ENCODE data around the gene CDKN1B. TPM values are rescaled to one million over a fixed set of nuclear protein-coding genes. Genes with fewer than 3 reads are reported as not detected.

CDKN1B gene
- 143 TPM for total RNA-seq

DNA sequence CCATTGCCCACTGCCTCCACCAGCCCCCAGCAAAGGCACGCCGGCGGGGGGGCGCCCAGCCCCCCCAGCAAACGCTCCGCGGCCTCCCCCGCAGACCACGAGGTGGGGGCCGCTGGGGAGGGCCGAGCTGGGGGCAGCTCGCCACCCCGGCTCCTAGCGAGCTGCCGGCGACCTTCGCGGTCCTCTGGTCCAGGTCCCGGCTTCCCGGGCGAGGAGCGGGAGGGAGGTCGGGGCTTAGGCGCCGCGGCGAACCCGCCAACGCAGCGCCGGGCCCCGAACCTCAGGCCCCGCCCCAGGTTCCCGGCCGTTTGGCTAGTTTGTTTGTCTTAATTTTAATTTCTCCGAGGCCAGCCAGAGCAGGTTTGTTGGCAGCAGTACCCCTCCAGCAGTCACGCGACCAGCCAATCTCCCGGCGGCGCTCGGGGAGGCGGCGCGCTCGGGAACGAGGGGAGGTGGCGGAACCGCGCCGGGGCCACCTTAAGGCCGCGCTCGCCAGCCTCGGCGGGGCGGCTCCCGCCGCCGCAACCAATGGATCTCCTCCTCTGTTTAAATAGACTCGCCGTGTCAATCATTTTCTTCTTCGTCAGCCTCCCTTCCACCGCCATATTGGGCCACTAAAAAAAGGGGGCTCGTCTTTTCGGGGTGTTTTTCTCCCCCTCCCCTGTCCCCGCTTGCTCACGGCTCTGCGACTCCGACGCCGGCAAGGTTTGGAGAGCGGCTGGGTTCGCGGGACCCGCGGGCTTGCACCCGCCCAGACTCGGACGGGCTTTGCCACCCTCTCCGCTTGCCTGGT is at the start of gene CDKN1B:
Gene CDKN1B (plus strand): TSS at position 576 of the 793 bp plus-strand sequence. CDS start 472 bp downstream, outside the sequence.
- DNase-seq: peak; percentile 87

- no peak for DNase-seq
Observed at GRCh38 chr12:12668005-12668404, 49.2 kb upstream of the CDKN1B start.

DNA sequence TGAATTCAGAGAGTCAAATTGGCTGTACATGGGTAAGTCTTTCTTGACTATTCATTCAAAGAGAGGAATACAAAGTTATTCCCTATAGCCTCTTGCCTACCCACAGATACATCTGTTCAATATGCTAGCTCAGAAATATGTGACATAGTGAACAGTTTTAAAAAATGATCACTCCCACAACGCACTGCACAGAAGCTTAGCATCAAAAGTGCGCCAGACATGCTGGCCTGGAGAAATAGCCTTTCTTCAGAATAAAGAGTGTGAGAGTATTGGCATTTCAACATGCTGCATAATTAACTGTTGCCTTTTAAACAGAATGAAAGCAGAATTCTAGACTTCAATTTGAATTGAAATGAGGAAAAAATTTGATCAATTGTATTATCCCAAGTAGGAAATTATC is 48.1 kb upstream of the CDKN1B start:
- DNase-seq: no peak

GRCh38 chr12:12671850-12672660 is 45.1 kb upstream of the CDKN1B start:
- no peak for DNase-seq

DNA sequence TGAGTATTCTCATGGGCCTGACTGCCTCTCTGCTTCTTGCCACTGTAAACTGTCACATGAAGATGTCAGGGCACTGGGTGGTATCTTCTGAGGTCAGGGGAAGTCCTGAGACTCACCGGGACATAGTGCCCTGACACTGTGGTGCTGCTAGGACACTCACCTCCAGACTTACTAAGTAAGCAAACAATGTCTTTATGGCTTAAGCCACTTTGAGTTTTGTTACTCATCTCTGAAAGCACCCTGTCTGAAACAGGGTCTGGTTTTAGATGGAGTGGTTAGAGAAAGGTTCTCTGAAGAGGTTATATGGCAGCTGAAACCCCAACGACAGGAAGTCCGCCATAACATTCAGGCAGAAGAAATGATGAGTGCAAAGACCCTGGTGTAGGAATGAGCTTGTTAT is 43.9 kb upstream of the CDKN1B start:
- DNase-seq: no peak

DNA sequence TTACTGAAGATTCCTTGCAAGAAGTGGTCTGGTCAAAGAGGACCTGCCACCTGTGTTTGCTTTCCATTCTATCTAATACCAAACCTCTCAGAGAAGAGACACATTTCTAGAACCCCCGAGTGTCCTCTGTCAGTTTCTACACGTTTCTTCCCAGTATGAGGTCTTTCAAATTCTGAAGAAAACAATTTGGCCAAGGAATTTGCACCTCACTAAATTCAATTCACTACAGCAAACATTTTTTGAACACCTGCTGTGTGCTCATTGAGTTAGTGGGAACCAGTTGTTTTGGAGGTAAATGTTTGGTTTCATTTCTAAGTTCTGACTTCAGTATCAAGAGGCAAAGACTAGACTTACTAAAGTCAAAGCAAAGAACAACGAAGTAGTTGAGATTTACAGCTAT is 40.6 kb upstream of the CDKN1B start:
- no peak for DNase-seq

GRCh38 chr12:12681061-12681765 is 36.0 kb upstream of the CDKN1B start:
- DNase-seq: no peak

DNA sequence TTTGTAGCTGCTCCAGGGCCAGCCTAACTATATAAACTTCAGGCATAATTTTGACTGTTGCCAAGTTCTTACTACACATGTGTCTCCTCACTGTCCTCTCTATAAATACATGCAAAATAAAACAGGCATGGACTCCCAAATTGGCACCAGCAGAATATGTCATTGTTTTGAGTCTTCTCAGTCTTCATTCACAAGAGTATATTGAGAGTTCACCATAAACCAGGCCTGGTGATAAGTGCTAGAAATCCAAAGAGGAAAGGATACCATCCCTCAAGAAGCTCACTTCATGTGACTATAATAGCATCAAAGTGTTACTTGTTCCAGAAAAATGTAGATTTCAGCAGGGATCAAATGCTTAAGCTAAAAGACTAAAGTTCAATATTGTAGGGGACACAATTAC is 34.9 kb upstream of the CDKN1B start:
- DNase-seq: no peak

GRCh38 chr12:12683136-12683697 is 34.0 kb upstream of the CDKN1B start:
- DNase-seq: no peak

- no peak for DNase-seq
Observed at GRCh38 chr12:12683725-12684124, 33.4 kb upstream of the CDKN1B start.

DNA sequence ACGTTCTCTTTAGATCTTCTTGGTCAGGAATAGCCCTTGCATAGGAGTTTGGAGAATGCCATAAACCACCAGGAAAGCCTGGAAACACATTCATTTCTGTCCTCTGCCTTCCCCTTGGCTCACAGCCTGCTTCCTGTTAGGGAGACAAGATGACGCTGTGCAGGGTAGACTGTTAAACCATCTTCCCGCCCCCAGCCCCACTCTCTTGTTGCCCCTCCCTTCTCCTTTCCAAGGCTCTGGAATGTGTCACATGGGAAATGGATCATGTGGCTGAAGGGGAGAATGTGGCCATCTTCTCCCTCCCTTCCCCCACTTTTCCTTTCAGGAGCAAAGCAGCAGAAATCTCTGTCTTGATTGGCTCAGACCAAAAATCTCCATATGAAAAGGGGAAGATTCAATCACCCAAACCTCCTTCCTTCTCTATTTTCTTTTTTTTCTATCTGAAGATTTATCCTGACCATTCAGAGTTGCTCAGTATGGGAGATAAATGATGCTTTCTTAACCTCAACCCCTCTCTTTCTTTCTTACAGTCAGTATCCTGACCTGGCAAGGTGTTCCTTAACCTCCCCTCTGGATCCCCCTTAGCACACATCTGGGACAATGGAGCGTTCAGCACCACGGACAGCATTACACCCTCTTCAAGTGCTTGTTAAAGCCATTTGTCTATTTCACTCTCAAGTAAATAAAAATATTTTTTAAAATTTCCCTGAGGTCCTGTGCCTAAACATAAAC is 32.6 kb upstream of the CDKN1B start:
- peak; percentile 77 for DNase-seq

GRCh38 chr12:12685305-12685704 is 31.9 kb upstream of the CDKN1B start:
- peak; percentile 29 for DNase-seq

GRCh38 chr12:12686472-12686871 is 30.7 kb upstream of the CDKN1B start:
- no peak for DNase-seq

GRCh38 chr12:12686925-12687324 is 30.2 kb upstream of the CDKN1B start:
- DNase-seq: no peak

DNA sequence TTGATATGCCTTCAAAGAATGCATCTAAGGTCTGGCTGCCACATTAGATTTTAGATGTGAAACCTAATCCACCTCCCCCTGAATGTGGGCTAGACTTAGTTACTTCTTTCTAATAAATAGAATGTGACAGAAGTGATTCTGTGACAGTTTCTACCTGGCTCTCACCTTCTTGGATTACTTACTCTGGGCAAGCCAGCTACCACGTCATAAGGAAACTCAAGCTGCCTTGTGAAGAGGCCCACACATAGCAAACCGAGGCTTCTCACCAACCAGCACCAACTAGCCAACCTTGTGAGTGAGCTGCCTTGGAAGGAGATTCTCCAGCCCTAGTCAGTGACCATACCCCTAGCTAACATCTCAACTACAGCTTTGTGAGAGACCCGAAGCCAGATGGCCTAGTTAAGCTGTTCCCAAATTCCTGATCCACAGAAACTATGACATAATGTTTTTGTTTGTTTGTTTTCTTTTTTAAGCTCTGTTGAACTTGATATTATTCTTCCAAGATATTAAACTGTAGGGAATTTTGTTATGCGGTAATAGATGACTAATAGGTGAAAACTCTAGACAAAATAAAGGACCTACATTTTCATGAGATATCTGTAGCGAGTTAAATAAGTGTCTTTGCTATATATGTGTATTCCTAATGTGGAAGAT is 27.4 kb upstream of the CDKN1B start:
- no peak for DNase-seq

- no peak for DNase-seq
Observed at GRCh38 chr12:12691549-12691948, 25.6 kb upstream of the CDKN1B start.

DNA sequence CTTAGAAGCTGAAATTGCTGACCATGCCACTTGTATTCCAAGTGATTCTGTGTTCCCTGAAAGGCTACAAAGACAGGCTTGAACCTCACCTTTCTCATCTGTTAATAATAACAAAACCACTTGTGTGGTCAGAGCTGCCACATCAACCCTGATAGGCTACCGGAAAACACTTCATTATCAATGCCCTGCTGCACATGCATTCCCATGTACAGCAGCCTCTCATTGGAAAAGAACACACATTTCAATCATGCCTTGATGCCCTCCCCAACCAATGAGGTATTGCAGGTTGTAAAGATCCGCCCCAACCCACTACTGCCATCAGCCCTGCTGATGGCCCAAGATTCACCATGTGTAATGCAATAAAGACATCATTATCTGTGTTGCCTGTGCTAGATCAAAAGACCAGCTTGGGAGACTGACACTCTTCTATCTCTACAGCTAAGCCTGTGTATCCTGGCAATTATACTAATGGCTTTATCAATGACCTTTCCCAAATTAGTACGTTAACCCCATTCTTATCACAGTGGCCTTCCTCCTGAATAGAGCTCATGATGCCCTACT is 24.0 kb upstream of the CDKN1B start:
- DNase-seq: no peak

DNA sequence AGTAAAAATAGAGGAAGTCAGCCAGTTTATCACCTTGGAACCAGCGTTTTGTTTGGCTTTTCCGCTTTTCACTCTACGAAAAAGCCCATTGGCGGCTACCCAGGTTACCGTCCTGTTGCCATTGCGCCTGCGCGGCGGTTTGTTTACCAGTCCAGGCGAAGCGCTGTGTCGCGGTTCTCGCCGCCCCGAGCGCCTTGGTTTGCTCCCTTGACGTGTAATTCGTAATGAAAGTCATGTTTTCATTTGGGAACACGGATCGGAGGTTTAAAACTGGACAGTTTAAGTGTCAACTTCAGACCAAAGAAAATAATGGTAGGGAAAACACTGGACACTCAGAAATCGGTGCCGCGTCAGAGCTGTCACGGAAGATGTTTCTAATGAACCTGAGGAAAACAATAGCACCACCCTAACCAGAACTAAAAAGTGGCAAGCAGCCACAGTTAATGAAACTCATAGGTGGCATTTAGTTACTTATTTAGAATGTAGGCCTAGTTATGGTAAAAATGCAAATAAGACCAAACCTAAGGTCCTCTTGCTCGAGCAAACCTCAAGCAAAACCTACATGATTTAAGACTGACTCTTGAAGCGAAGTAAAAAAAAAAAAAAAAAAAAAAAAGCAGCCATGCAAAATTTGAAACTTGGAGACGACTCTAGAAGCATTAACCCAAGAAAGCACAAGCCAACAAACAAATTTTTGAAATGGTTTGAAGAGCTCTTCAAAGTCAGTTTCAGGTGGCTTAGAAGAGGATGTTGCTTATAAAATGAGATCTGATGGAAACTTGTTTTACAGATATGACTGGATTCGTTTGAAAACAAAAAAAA is 20.4 kb upstream of the CDKN1B start:
- DNase-seq: peak; percentile 80

- DNase-seq: no peak
Observed at GRCh38 chr12:12699345-12699744, 17.8 kb upstream of the CDKN1B start.

DNA sequence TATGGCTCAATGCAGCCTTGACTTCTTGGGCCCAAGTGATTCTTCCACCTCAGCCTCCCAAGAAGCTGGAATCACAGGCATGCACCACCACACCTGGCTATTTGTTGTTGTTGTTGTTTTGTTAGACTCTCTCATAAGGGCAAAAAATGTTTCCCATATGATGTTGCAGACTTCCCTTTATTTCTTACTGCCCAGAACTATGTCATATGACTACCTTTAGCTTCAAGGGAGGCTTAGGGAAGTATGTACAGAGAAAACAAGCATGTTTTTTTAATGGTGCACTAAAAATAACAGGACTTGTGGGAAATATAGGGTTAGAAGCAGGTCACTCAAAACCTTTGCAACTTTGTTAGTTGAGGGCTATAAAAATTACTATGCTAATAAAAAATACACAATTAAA is 16.9 kb upstream of the CDKN1B start:
- no peak for DNase-seq
